HepG2 (cell line): ENCODE results near the gene MEX3A. TPM values are rescaled to one million over a fixed set of nuclear protein-coding genes. Genes with fewer than 3 reads are reported as not detected.
A peak's percentile ranks its signal among the peaks of the same experiment; 100 is the strongest.

Experiments
- BHLHE40 ChIP-seq: IDR thresholded peaks from 2 replicates; pipeline ENCODE4 v1.6.1; 2011; ENCODE audit warnings: low read length, improper control_type of control experiment
- ELF3 ChIP-seq: IDR thresholded peaks from 2 replicates; pipeline ENCODE4 v1.6.1; 2016; ENCODE audit warnings: missing genetic modification reagents, missing compliant biosample characterization
- FOXM1 ChIP-seq: sonication (generic); formaldehyde crosslinking; IDR thresholded peaks from 2 replicates; pipeline ENCODE4 v1.5.0; 2020; ENCODE audit warnings: missing genetic modification reagents
- HIC2 ChIP-seq: sonication (generic); formaldehyde crosslinking; IDR thresholded peaks from 2 replicates; pipeline ENCODE4 v1.9.0; 2022; ENCODE audit warnings: low read depth, missing genetic modification reagents
- KDM2A ChIP-seq: sonication (generic); formaldehyde crosslinking; IDR thresholded peaks from 2 replicates; pipeline ENCODE4 v1.4.0; 2020; ENCODE audit warnings: low read depth, missing genetic modification reagents, borderline replicate concordance
- RCOR2 ChIP-seq: IDR thresholded peaks from 2 replicates; pipeline ENCODE4 v1.6.1; 2016; ENCODE audit warnings: missing biosample characterization, missing genetic modification reagents
- SRF ChIP-seq: IDR thresholded peaks from 2 replicates; pipeline ENCODE4 v1.6.1; 2011; ENCODE audit warnings: mild to moderate bottlenecking, low read depth, low read length, moderate library complexity
- TGIF2 ChIP-seq: IDR thresholded peaks from 2 replicates; pipeline ENCODE4 v1.6.1; 2016; ENCODE audit warnings: control low read depth, missing compliant biosample characterization
- ZHX2 ChIP-seq, 2 experiments: sonication (generic) in 1 of 2; formaldehyde crosslinking in 1 of 2; IDR thresholded peaks; 2 replicates each; pipeline versions ENCODE4 v1.6.1 to v1.9.0; 2014 to 2022; ENCODE audit warnings: antibody characterized with exemption in 1 of 2, borderline replicate concordance in 1 of 2, inconsistent platforms in 1 of 2, low read depth in 1 of 2, missing genetic modification reagents in 1 of 2
- ZNF280B ChIP-seq: sonication (generic); formaldehyde crosslinking; IDR thresholded peaks from 2 replicates; pipeline ENCODE4 v1.5.0; 2020; ENCODE audit warnings: missing genetic modification reagents, mild to moderate bottlenecking, borderline replicate concordance
- ZNF543 ChIP-seq: sonication (generic); formaldehyde crosslinking; IDR thresholded peaks from 2 replicates; pipeline ENCODE4 v1.4.0; 2020; ENCODE audit warnings: mild to moderate bottlenecking, missing genetic modification reagents
- ZSCAN30 ChIP-seq: sonication (generic); formaldehyde crosslinking; IDR thresholded peaks from 2 replicates; pipeline ENCODE4 v1.5.0; 2020; ENCODE audit warnings: mild to moderate bottlenecking, missing genetic modification reagents
- polyA plus RNA-seq, 8 experiments: library from polyadenylated mRNA; depleted of rRNA in 3 of 8; stranded (reverse) in 7 of 8; unstranded in 1 of 8; fragments of >200 nt; fragmentation: Illumina TruSeq in 4 of 8; extraction: Trizol in 4 of 8; gene quantifications; 2 replicates each; pipeline versions ENCODE4 v1.2.1 to v1.2.3, GENCODE V29; 2011 to 2016; ENCODE audit warnings: low read depth in 4 of 8, missing spikeins in 1 of 8, mixed read lengths in 1 of 8; ENCODE audit not compliant: insufficient read depth in 1 of 8
- total RNA-seq, 5 experiments: library from RNA; depleted of rRNA; stranded (reverse); fragments of >200 nt; fragmentation: Illumina TruSeq; extraction: Trizol; gene quantifications; 2 replicates each; pipeline ENCODE4 v1.2.3, GENCODE V29; 2016; ENCODE audit warnings: low read depth in 1 of 5
- TF ChIP-seq, protein P1 (sequence below): sonication (generic); formaldehyde crosslinking; IDR thresholded peaks from 2 replicates; pipeline ENCODE4 v1.4.0; 2020; ENCODE audit warnings: missing genetic modification reagents
- TF ChIP-seq, protein P2 (sequence below): sonication (generic); IDR thresholded peaks from 2 replicates; pipeline ENCODE4 v1.6.1; 2016; ENCODE audit warnings: low read depth, borderline replicate concordance
- TF ChIP-seq, protein P3 (sequence below): sonication (generic); formaldehyde crosslinking; IDR thresholded peaks from 2 replicates; pipeline ENCODE4 v1.4.0; 2020; ENCODE audit warnings: missing genetic modification reagents

Gene MEX3A
- total and polyA plus RNA-seq, 2 of the 13 experiments (the other 11 are each of a cell fraction or from before 2014, with no cell fraction given): 7.6 to 9.1 TPM

DNA sequence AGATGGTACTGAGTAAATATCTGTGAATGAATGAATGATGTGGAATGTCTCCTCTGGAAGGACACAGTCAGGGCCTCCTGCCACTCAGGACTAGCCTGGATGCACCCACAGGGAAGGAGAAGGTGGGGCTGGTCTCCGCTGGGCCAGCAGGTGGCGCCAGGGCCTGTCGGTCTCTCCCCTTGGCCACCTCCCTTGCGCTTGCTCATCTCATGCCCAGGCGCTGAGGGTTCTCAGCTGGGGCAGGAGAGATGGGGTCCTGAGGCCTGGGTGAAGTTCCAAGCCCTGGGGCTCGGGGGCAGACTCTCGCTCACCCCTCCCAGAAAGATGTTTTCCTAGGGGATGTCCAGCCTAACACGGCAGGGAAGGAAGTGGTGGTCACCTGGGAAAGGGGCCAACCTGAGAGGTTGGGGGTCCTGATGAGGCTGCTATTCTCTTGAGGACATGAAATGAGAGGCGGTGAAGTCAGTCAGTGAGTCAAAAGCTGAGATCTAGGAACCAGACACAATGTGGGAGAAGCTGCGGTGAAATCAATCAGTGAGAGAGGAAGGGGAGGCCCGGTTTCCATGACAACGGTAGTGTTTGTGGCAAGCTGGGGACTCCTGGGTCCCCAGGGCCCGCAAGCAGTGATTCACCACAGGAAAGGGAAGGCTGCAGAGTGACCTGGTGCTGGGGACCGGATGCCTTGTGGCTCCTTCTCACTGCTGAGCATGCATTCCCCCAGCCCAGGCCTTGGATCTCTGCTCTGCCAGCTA lies 14.6 kb upstream of the MEX3A start (continued):
- TF ChIP-seq ZHX2 (IDR thresholded peaks at IDR 0.05; ENCODE audit: low read depth) (no peak), ZHX2 (CRISPR knock-in tag; IDR thresholded peaks at IDR 0.05; ENCODE audit: borderline replicate concordance) (no peak), ZNF280B (CRISPR knock-in tag) (no peak; the same call in 1 of the 2 replicates), RCOR2 (CRISPR knock-in tag) (no peak), KDM2A (CRISPR knock-in tag) (peak; percentile 92), FOXM1 (no peak), HIC2 (CRISPR knock-in tag) (0 out of 2 replicates have a peak, but pooled peaks have one; percentile 48), ZSCAN30 (CRISPR knock-in tag) (no peak), ELF3 (peak; percentile 55), ZNF543 (CRISPR knock-in tag) (no peak), SRF (no peak), TGIF2 (CRISPR knock-in tag) (no peak), BHLHE40 (peak; percentile 28; the same call in 1 of the 2 replicates)
- TF ChIP-seq, protein P1, sequence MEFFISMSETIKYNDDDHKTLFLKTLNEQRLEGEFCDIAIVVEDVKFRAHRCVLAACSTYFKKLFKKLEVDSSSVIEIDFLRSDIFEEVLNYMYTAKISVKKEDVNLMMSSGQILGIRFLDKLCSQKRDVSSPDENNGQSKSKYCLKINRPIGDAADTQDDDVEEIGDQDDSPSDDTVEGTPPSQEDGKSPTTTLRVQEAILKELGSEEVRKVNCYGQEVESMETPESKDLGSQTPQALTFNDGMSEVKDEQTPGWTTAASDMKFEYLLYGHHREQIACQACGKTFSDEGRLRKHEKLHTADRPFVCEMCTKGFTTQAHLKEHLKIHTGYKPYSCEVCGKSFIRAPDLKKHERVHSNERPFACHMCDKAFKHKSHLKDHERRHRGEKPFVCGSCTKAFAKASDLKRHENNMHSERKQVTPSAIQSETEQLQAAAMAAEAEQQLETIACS (CRISPR knock-in tag): no peak
- TF ChIP-seq, protein P2, sequence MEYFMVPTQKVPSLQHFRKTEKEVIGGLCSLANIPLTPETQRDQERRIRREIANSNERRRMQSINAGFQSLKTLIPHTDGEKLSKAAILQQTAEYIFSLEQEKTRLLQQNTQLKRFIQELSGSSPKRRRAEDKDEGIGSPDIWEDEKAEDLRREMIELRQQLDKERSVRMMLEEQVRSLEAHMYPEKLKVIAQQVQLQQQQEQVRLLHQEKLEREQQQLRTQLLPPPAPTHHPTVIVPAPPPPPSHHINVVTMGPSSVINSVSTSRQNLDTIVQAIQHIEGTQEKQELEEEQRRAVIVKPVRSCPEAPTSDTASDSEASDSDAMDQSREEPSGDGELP: peak; percentile 73; the same call in 1 of the 2 replicates
- TF ChIP-seq, protein P3, sequence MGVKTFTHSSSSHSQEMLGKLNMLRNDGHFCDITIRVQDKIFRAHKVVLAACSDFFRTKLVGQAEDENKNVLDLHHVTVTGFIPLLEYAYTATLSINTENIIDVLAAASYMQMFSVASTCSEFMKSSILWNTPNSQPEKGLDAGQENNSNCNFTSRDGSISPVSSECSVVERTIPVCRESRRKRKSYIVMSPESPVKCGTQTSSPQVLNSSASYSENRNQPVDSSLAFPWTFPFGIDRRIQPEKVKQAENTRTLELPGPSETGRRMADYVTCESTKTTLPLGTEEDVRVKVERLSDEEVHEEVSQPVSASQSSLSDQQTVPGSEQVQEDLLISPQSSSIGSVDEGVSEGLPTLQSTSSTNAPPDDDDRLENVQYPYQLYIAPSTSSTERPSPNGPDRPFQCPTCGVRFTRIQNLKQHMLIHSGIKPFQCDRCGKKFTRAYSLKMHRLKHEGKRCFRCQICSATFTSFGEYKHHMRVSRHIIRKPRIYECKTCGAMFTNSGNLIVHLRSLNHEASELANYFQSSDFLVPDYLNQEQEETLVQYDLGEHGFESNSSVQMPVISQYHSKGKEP (CRISPR knock-in tag): no peak
